ENCODE measurements around the gene KIF25.

DNA sequence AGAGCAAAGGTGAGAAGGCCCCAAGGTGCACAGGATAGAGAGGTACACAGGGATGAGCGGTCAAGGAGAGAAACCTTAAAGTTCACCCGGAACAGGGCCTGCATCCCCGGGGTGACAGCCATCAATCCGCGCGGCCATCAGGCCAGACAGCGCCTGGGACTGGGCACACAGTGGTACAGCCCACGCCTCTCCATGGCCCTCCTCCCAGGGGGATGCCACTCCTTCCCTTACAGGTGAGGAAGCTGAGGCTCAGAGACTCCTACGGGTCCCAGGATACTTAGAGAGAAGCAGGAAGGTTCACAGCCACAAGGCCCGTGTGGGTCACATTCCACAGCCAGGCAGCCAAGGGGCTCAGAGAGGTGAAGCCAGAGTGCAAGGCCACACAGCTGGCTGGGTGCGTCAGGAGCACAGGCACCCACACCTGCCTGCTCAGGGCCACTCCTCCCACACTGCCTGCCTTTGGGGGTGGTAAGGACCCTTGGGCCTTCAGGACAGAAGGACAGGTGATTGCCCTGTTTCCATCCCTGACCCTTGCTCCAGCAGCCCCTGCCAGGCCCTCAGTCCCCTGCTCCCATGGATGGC, 66.8 kb downstream of the KIF25 start:
- TF ChIP-seq SUZ12 (IDR thresholded peaks at IDR 0.05; ENCODE audit: extremely low read depth, insufficient read depth, insufficient read length) (no peak), YY1 (IDR thresholded peaks at IDR 0.05; ENCODE audit: insufficient read depth, insufficient read length) (no peak)

All from NT2/D1 (cell line).